K562 (cell line): ENCODE data around the gene CRIP3. TPM values are rescaled to one million over a fixed set of nuclear protein-coding genes. Genes with fewer than 3 reads are reported as not detected.

Experiments used
- ATAC-seq: fragments of 200-7000 bp; cut with Tn5 transposase; 3 replicates; pipeline ENCODE4 v1.9.1; 2020; ENCODE audit warnings: moderate library complexity
- BruUV-seq: library from RNA; stranded (reverse); fragments of 400-500 nt; replicated peaks from 2 replicates; lab custom pipeline; 2021; lab: Mats Ljungman, UMichigan
- CTCF ChIA-PET: fragments of 300-600 bp; formaldehyde crosslinking; extraction: SDS; loops from one replicate; lab custom pipeline; 2021; ENCODE audit warnings: low intra/inter-chr PET ratio; lab: Yijun Ruan, JAX
- POLR2A ChIA-PET: fragments of 300-600, 350-650 bp; sonication (Branson Sonifier 250); formaldehyde crosslinking; extraction: SDS; loops from one replicate; lab custom pipeline; 2021; ENCODE audit warnings: antibody characterized with exemption, inconsistent platforms; lab: Yijun Ruan, JAX
- DNase-seq, 4 experiments: peaks; one replicate each; pipeline versions ENCODE4 v3.0.0 to v3.0.0-alpha.2; 2011 to 2018; ENCODE audit warnings: low spot score in 3 of 4, mixed read lengths in 3 of 4; ENCODE audit errors: extremely low read depth in 1 of 4
- FAIRE-seq: peaks from 2 replicates; lab custom pipeline; 2011; peaks lifted over from hg19 to GRCh38; lab: Jason Lieb, UNC
- H2AFZ ChIP-seq: 2 replicates; pipeline ENCODE4 v1.6.0; 2011; ENCODE audit warnings: low read depth, low read length, control low read depth, inconsistent platforms
- H3K27ac ChIP-seq: fragments of 200-600 bp; 3 replicates; pipeline ENCODE4 v1.8.0; 2011; ENCODE audit warnings: low read depth, mild to moderate bottlenecking, control low read depth, inconsistent platforms, low read length, moderate library complexity, mixed read lengths; ENCODE audit errors: extremely low read depth
- H3K27me3 ChIP-seq, 2 experiments: fragments of 300-600 bp in 1 of 2; 2 replicates in 1 of 2; 3 replicates in 1 of 2; pipeline versions ENCODE4 v1.6.0 to v1.8.0; 2011; ENCODE audit warnings: inconsistent platforms in 2 of 2, low read length in 2 of 2, mild to moderate bottlenecking in 1 of 2, mixed read lengths in 1 of 2, moderate library complexity in 1 of 2; ENCODE audit not compliant: control insufficient read depth in 2 of 2, insufficient read depth in 2 of 2
- H3K36me3 ChIP-seq: fragments of 300-600 bp; 3 replicates; pipeline ENCODE4 v1.8.0; 2011; ENCODE audit warnings: mild to moderate bottlenecking, low read length, inconsistent platforms; ENCODE audit not compliant: control insufficient read depth, insufficient read depth
- H3K4me1 ChIP-seq, 2 experiments: fragments of 200-600 bp in 1 of 2; replicated peaks in 1 of 2; 2 replicates in 1 of 2; 3 replicates in 1 of 2; pipeline versions ENCODE4 v1.5.1 to v1.8.0; 2011; ENCODE audit warnings: inconsistent platforms in 2 of 2, low read length in 2 of 2, mild to moderate bottlenecking in 1 of 2, mixed read lengths in 1 of 2, moderate library complexity in 1 of 2; ENCODE audit not compliant: control insufficient read depth in 2 of 2, insufficient read depth in 2 of 2
- H3K4me2 ChIP-seq: 2 replicates; pipeline ENCODE4 v1.6.1; 2011; ENCODE audit warnings: low read length, control low read depth, inconsistent platforms, mixed read lengths; ENCODE audit not compliant: insufficient read depth
- H3K4me3 ChIP-seq: fragments of 200-600 bp; sonication (generic), shearing (Covaris generic); 2 replicates; pipeline ENCODE4 v1.5.1; 2016; ENCODE audit warnings: control low read depth, inconsistent platforms
- H3K79me2 ChIP-seq: fragments of 200-600 bp; 3 replicates; pipeline ENCODE4 v1.8.0; 2011; ENCODE audit warnings: low read length, inconsistent platforms; ENCODE audit not compliant: control insufficient read depth, insufficient read depth
- H3K9ac ChIP-seq, 2 experiments: 2 replicates each; pipeline versions ENCODE4 v1.6.0 to v1.6.1; 2011; ENCODE audit warnings: low read depth in 2 of 2, low read length in 2 of 2, control low read depth in 1 of 2, inconsistent platforms in 1 of 2, mild to moderate bottlenecking in 1 of 2, mixed read lengths in 1 of 2; ENCODE audit not compliant: insufficient read depth in 1 of 2
- H3K9me1 ChIP-seq: one replicate; pipeline ENCODE4 v1.6.0; 2011; ENCODE audit warnings: inconsistent platforms, mild to moderate bottlenecking, low read length, moderate library complexity; ENCODE audit not compliant: control insufficient read depth, insufficient read depth
- H3K9me3 ChIP-seq: replicated peaks from 2 replicates; pipeline ENCODE4 v1.5.1; 2011; ENCODE audit warnings: low read depth, low read length, inconsistent platforms; ENCODE audit not compliant: control insufficient read depth, insufficient read depth
- H4K20me1 ChIP-seq: replicated peaks from 2 replicates; pipeline ENCODE4 v1.6.1; 2011; ENCODE audit warnings: low read length, inconsistent platforms, mixed read lengths; ENCODE audit not compliant: control insufficient read depth, insufficient read depth
- MYNN ChIP-seq, 2 experiments: sonication (generic); formaldehyde crosslinking in 1 of 2; IDR thresholded peaks; 2 replicates each; pipeline versions ENCODE4 v1.5.0 to v1.6.1; 2016 to 2020; ENCODE audit warnings: antibody characterized with exemption in 1 of 2, missing genetic modification reagents in 1 of 2
- TGIF2 ChIP-seq: sonication (generic); formaldehyde crosslinking; IDR thresholded peaks from 2 replicates; pipeline ENCODE4 v1.8.1; 2022; ENCODE audit warnings: mild to moderate bottlenecking, missing genetic modification reagents, moderate library complexity
- ZNF639 ChIP-seq, 2 experiments: fragments of 200-800 bp in 1 of 2; sonication (Bioruptor generic) in 1 of 2; sonication (generic) in 1 of 2; formaldehyde crosslinking in 1 of 2; IDR thresholded peaks in 1 of 2; conservative IDR thresholded peaks in 1 of 2; 2 replicates each; pipeline versions ENCODE4 v1.5.0 to v1.6.1; 2016 to 2020; ENCODE audit warnings: missing compliant biosample characterization in 1 of 2, missing genetic modification characterization in 1 of 2, missing genetic modification reagents in 1 of 2
- WGBS: fragments of 100-300 bp; shearing (Covaris generic); methylation state at CpG from one replicate; pipeline ENCODE4 v1.1.6; 2016; ENCODE audit warnings: low coverage, mixed read lengths; ENCODE audit not compliant: insufficient coverage; ENCODE audit errors: missing lambda C conversion rate; 5-methylcytosine and 5-hydroxymethylcytosine counted together
- in situ Hi-C: fragments of 300-500 bp; cut with MboI; formaldehyde crosslinking; loops from 4 replicates; pipeline ENCODE4 v1.15.0; 2018; ENCODE audit warnings: inconsistent platforms, mixed read lengths
- intact Hi-C: fragments of 100-400 bp; cut with micrococcal nuclease; formaldehyde crosslinking; loops from 2 replicates; pipeline ENCODE4 v1.14.2; 2022
- polyA plus RNA-seq, 8 experiments: library from polyadenylated mRNA; depleted of rRNA in 4 of 8; stranded (reverse) in 5 of 8; unstranded in 3 of 8; fragments of >200 nt; fragmentation: Nextera tagmentation in 2 of 8; fragmentation: Illumina TruSeq in 1 of 8; extraction: Ambion mirVana in 2 of 8; extraction: Trizol in 1 of 8; gene quantifications; 2 replicates each; pipeline versions ENCODE4 v1.2.1 to v1.2.3, GENCODE V29; 2011 to 2014; ENCODE audit warnings: inconsistent platforms in 1 of 8, missing spikeins in 1 of 8
- total RNA-seq, 7 experiments: library from RNA; depleted of rRNA in 6 of 7; stranded (reverse); fragments of >200 nt in 6 of 7; fragmentation: Illumina TruSeq in 2 of 7; extraction: Trizol in 2 of 7; gene quantifications; 2 replicates each; pipeline versions ENCODE4 v1.2.1 to v1.2.3, GENCODE V29; 2011 to 2021; ENCODE audit warnings: low replicate concordance in 1 of 7

Gene CRIP3
- total and polyA plus RNA-seq, 9 of the 15 experiments (the other 6 are each of a cell fraction or from before 2014, with no cell fraction given), result 0.36 to 2.1 (median 0.87) TPM

GRCh38 chr6:43331891-43332290, 23.3 kb upstream of the CRIP3 start:
- in situ Hi-C loops (loop anchor here (5.0 kb wide), 1 partner anchor 60 kb away; no protein-coding TSS in a partner anchor), intact Hi-C loops (loop anchor here (5.0 kb wide), 1 partner anchor 185 kb away; no protein-coding TSS in a partner anchor)
- DNase-seq (no peak), FAIRE-seq (no peak), ATAC-seq (no peak)
- CTCF ChIA-PET, result no interaction called here
- Histone ChIP-seq H3K27ac (no peak overlapping the region), H3K4me2 (no peak overlapping the region), H3K9me1 (no peaks in the 10 kb centered on the region), H3K36me3 (no peaks in the 10 kb centered on the region), H3K9ac (no peak overlapping the region), H4K20me1 (no peaks in the 10 kb centered on the region), H2AFZ (no peak overlapping the region), H3K79me2 (no peaks in the 10 kb centered on the region), H3K4me1 (peaks cover 0 to 2% of the 10 kb centered on the region in 2 experiments; a peak in 2 of 5 replicates), H3K4me3 (no peak overlapping the region), H3K9me3 (no peaks in the 10 kb centered on the region), H3K27me3 (no peaks in the 10 kb centered on the region)
- no TSS peak for BruUV-seq
- TF ChIP-seq TGIF2 (no peak), MYNN (IDR thresholded peaks at IDR 0.05) (no peak), MYNN (CRISPR knock-in tag; IDR thresholded peaks at IDR 0.05) (no peak), ZNF639 (CRISPR knock-in tag; conservative IDR thresholded peaks at IDR 0.05 in 1 of 2, IDR thresholded peaks at IDR 0.05 in 1 of 2) (no peak)
- POLR2A ChIA-PET, result no interaction called here
- WGBS, result 2% methylated on average over 4 of the region's 4 CpGs
